GM12878 (cell line): ENCODE measurements around the gene SLC6A7.

ENCODE experiments used
- CREB1 ChIP-seq: IDR thresholded peaks from 2 replicates; pipeline ENCODE4 v1.6.1; 2012; ENCODE audit warnings: low read depth, mild to moderate bottlenecking, inconsistent platforms
- POLR2AphosphoS5 ChIP-seq: IDR thresholded peaks from 2 replicates; pipeline ENCODE4 v1.6.1; 2011; ENCODE audit warnings: mild to moderate bottlenecking, low read length, inconsistent platforms
- RFX5 ChIP-seq: IDR thresholded peaks from 2 replicates; pipeline ENCODE4 v1.6.1; 2011; ENCODE audit warnings: low read depth, low read length, improper control_type of control experiment
- TF ChIP-seq, protein P1 (sequence below), 3 experiments: IDR thresholded peaks in 2 of 3; conservative IDR thresholded peaks in 1 of 3; 2 replicates each; pipeline ENCODE4 v1.5.1; 2011; ENCODE audit warnings: low read depth in 3 of 3, low read length in 3 of 3, mild to moderate bottlenecking in 3 of 3, control low read depth in 2 of 3, moderate library complexity in 2 of 3, inconsistent platforms in 1 of 3, mixed read lengths in 1 of 3; ENCODE audit not compliant: control insufficient read depth in 2 of 3, insufficient read depth in 1 of 3; ENCODE audit errors: extremely low read depth in 1 of 3

GRCh38 chr5:150189326-150189725 lies 536 bp upstream of the SLC6A7 start:
- TF ChIP-seq CREB1 (no peak), RFX5 (no peak), POLR2AphosphoS5 (no peak)
- TF ChIP-seq, protein P1, sequence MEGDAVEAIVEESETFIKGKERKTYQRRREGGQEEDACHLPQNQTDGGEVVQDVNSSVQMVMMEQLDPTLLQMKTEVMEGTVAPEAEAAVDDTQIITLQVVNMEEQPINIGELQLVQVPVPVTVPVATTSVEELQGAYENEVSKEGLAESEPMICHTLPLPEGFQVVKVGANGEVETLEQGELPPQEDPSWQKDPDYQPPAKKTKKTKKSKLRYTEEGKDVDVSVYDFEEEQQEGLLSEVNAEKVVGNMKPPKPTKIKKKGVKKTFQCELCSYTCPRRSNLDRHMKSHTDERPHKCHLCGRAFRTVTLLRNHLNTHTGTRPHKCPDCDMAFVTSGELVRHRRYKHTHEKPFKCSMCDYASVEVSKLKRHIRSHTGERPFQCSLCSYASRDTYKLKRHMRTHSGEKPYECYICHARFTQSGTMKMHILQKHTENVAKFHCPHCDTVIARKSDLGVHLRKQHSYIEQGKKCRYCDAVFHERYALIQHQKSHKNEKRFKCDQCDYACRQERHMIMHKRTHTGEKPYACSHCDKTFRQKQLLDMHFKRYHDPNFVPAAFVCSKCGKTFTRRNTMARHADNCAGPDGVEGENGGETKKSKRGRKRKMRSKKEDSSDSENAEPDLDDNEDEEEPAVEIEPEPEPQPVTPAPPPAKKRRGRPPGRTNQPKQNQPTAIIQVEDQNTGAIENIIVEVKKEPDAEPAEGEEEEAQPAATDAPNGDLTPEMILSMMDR (IDR thresholded peaks at IDR 0.05 in 2 of 3, conservative IDR thresholded peaks at IDR 0.05 in 1 of 3; ENCODE audit: control insufficient read depth in 2 of 3, extremely low read depth in 1 of 3, insufficient read depth in 1 of 3, low read depth in 3 of 3, low read length in 3 of 3): no peak
